Breast epithelium (tissue), 4 donors: Measurements from ENCODE around the gene PEX26. TPM values are rescaled to one million over a fixed set of nuclear protein-coding genes. Genes with fewer than 3 reads are reported as not detected.
"Not testable (repeated sequence)": the region's sequence is repeated elsewhere in the genome, so short reads cannot be mapped to it uniquely, and the experiment has no call there.

Source experiments
- DNase-seq, 2 donors: peaks; one replicate each; pipeline ENCODE4 v3.0.0-alpha.2; 2019; ENCODE audit warnings: low spot score in 2 of 2
- H3K27ac ChIP-seq, 2 donors: fragments of 200-600 bp; sonication (generic) in 1 of 2; one replicate each; pipeline ENCODE4 v1.5.1; 2016 to 2019; ENCODE audit warnings: mild to moderate bottlenecking in 1 of 2
- H3K27me3 ChIP-seq, 2 donors: fragments of 200-600 bp; sonication (generic) in 1 of 2; one replicate each; pipeline versions ENCODE4 v1.5.1 to v1.6.0; 2017 to 2019; ENCODE audit warnings: control low read depth in 1 of 2, mild to moderate bottlenecking in 1 of 2
- H3K36me3 ChIP-seq: fragments of 200-600 bp; one replicate; pipeline ENCODE4 v1.5.1; 2019
- H3K4me1 ChIP-seq, 2 donors: fragments of 200-600 bp; sonication (generic); one replicate each; pipeline ENCODE4 v1.5.1; 2016 to 2019; ENCODE audit warnings: control low read depth in 1 of 2
- H3K4me3 ChIP-seq, 3 donors: fragments of 200-600 bp; sonication (generic); 1 replicate in 2 of 3; 2 replicates in 1 of 3; pipeline ENCODE4 v1.5.1; 2016 to 2019; ENCODE audit warnings: mild to moderate bottlenecking in 3 of 3, moderate library complexity in 2 of 3
- H3K9me3 ChIP-seq, 2 donors: fragments of 200-600 bp; sonication (generic) in 1 of 2; one replicate each; pipeline ENCODE4 v1.5.1; 2016 to 2019; ENCODE audit warnings: control low read depth in 1 of 2
- CTCF ChIP-seq, 3 donors: fragments of 450-650 bp; IDR thresholded peaks; one replicate each; pipeline ENCODE4 v1.5.1; 2016 to 2017; ENCODE audit warnings: antibody characterized with exemption in 3 of 3, mild to moderate bottlenecking in 3 of 3, moderate library complexity in 3 of 3
- POLR2A ChIP-seq: fragments of 450-650 bp; IDR thresholded peaks from one replicate; pipeline ENCODE4 v1.6.1; 2016; ENCODE audit warnings: antibody characterized with exemption, mild to moderate bottlenecking, moderate library complexity
- POLR2AphosphoS5 ChIP-seq, 3 donors: sonication (generic); formaldehyde crosslinking; IDR thresholded peaks; one replicate each; pipeline ENCODE4 v1.6.1; 2017; ENCODE audit warnings: antibody characterized with exemption in 3 of 3
- intact Hi-C: fragments of 100-400 bp; cut with DNase I; formaldehyde crosslinking; loops from one replicate; pipeline ENCODE4 v1.15.1; 2023; ENCODE audit warnings: low total_unique reads
- total RNA-seq, 3 donors: library from RNA; depleted of rRNA; stranded (reverse); fragments of >200 nt; gene quantifications; one replicate each; pipeline ENCODE4 v1.1.0, GENCODE V29; 2016

Gene PEX26
- total RNA-seq, 3 donors from 2014 or later = 18.7 to 22.2 (median 19.2) TPM

DNA sequence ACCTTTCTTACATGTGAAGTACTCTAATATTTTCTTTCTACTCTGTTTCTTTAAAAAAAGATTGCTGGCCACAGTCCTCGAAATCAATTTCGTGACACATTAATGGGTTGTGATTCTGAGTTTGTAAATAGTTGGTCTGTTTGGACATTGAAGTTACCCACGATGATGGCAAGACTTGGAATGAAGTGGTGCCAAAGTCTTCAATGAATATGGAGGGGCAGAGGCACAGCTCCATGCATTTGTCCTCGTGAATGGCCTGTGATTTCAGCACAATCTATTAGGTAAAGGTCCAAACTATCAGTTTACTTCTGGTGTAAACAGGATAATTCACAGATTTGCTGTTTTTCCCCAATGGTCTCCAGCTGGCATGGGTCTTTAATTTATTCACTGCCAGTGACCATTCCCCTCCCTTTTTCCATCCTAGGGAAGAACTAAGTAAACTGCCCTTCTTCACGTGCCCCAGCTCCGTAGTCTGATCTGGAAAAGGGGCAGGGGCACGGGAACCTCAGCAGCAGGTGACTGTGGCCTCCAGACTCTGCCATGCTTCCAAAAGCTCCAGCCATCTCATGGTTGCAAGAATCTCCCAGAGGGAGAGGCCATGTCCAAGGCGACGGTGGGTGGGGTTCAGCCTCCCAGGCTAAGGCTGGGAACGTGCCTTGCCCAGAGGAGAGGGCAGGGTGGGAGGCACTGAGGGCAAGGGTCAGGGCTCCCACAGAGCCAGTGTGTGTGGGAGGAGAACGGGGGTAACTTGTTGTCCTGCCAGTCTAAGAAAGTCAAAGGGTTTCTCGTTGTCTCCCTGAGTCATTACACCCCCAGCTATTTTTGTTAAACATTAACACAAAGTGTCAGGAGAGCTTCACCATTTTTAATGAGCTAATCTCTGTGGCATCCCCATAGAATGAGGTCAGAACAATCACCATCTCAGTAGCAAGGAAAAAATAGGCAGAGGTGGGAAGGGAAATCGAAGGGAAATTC, 16.9 kb upstream of the PEX26 start:
- Histone ChIP-seq H3K36me3 (no peaks in the 10 kb centered on the region), H3K9me3 (no peaks in the 10 kb centered on the region), H3K4me3 (no peak overlapping the region), H3K27me3 (no peaks in the 10 kb centered on the region), H3K27ac (peak overlapping the region; percentile 7 to 62), H3K4me1 (peaks cover 0 to 10% of the 10 kb centered on the region in 2 donors)
- no peak for DNase-seq
- intact Hi-C loops = no loop called here
- TF ChIP-seq CTCF (IDR thresholded peaks at IDR 0.05) (no peak), POLR2AphosphoS5 (IDR thresholded peaks at IDR 0.05) (no peak), POLR2A (no peak)

DNA sequence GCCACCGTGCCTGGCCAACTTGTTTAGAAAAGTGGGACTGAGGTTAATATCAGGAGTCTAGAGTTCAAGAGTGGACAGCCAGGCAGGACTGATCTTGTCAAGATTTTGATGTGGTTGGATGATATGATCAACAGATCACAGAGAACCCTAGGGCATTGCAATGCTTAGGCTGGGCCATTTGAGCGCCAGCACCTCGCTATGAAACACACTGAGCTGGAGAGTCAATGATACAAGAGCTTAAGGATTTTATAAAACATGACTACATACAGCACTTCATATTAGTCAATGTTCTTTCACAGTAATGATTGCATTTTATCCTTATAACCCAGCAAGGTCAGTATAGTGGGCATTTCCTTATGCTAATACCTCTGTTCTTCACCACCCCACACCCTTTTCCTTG, 15.4 kb upstream of the PEX26 start:
- no peak for DNase-seq
- Histone ChIP-seq H3K36me3 (no peaks in the 10 kb centered on the region), H3K9me3 (no peaks in the 10 kb centered on the region), H3K27ac (peak overlapping the region; percentile 74 to 76), H3K4me3 (no peak overlapping the region), H3K4me1 (no peaks in the 10 kb centered on the region), H3K27me3 (no peaks in the 10 kb centered on the region)
- intact Hi-C loops = no loop called here
- no peak for TF ChIP-seq CTCF (IDR thresholded peaks at IDR 0.05)

DNA sequence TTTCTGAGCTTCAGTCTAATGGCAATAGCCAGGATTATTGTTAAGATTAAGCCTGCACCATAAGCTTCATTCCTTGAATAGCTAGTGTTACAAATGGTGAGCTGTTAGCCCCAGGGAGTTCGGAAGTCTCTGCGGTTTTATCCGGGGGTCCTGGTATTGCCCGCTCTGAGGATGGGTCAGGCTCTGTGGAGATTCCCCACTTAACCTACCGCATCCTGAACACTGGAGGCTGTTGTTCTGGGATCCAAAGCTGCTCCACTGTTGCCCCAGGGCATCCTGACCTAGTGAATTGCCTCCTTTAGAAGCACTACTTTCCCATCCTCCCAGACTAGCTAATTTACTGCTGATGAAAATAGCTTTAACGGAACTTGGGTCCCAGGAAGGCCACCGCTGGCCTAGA, 14.5 kb upstream of the PEX26 start:
- Histone ChIP-seq H3K4me3 (no peak overlapping the region), H3K9me3 (no peaks in the 10 kb centered on the region), H3K36me3 (no peaks in the 10 kb centered on the region), H3K27me3 (no peaks in the 10 kb centered on the region), H3K4me1 (no peaks in the 10 kb centered on the region), H3K27ac (peak overlapping the region; percentile 74 to 76)
- intact Hi-C loops = no loop called here
- DNase-seq = peak in 1 of 2 donors; percentile 44
- no peak for TF ChIP-seq POLR2AphosphoS5 (IDR thresholded peaks at IDR 0.05)
- no peak for TF ChIP-seq POLR2A

GRCh38 chr22:18063715-18064114, 14.1 kb upstream of the PEX26 start:
- H3K27me3 ChIP-seq, H3K36me3 ChIP-seq, DNase-seq, H3K9me3 ChIP-seq, intact Hi-C loops, H3K4me1 ChIP-seq, H3K4me3 ChIP-seq: not testable (repeated sequence)
- peak overlapping the region; percentile 74 to 76 for H3K27ac ChIP-seq

DNA sequence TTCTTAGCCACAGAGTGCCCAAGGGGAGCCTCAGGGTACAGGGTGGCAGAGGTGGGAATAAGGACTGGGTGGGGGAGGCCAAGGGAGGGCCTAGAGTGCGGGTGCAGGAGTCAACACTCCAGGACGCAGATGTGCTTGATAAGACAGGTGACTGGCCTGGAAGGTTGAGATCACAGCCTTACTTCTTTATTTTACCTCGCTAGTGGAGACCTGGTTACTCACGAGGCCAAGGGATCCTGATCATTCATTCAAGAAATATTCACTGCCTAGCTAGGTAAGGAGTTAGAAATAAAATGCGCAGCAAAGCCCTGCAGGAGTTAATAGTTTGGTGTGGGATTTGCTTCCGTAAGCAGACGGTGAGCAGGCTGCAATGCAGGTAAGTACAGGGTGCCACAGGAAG, 13.2 kb upstream of the PEX26 start:
- Histone ChIP-seq H3K27me3 (no peaks in the 10 kb centered on the region), H3K9me3 (no peaks in the 10 kb centered on the region), H3K27ac (no peak overlapping the region), H3K4me3 (no peak overlapping the region), H3K4me1 (no peaks in the 10 kb centered on the region), H3K36me3 (no peaks in the 10 kb centered on the region)
- TF ChIP-seq CTCF (IDR thresholded peaks at IDR 0.05) = no peak
- no peak for TF ChIP-seq POLR2AphosphoS5 (IDR thresholded peaks at IDR 0.05)
- intact Hi-C loops = no loop called here
- no peak for DNase-seq

DNA sequence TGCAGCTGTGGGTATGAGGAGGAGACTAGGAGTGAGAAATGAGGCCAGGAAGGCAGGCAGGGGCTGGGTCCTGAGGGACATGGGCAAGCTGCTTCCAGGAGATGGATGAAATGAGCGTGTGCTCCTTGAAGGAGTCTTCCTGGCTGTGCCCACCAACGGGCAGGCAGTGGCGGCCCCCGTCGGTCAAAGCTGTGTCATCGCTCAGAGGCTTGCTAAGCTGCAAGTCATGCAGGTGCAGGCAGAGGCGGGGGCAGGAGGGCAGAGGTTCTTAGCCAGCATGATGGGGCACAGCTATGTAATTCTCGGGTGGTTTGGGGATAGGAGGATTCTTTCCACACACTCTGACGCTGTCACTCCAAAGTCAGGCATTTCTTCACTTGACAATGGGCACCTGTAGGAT, 12.5 kb upstream of the PEX26 start:
- intact Hi-C loops = no loop called here
- Histone ChIP-seq H3K27me3 (no peaks in the 10 kb centered on the region), H3K9me3 (no peaks in the 10 kb centered on the region), H3K4me1 (no peaks in the 10 kb centered on the region), H3K36me3 (no peaks in the 10 kb centered on the region), H3K27ac (no peak overlapping the region), H3K4me3 (no peak overlapping the region)
- TF ChIP-seq POLR2AphosphoS5 (IDR thresholded peaks at IDR 0.05) (no peak), POLR2A (no peak), CTCF (IDR thresholded peaks at IDR 0.05) (no peak)
- no peak for DNase-seq
